HCT116 (cell line): ENCODE results near the gene RTKN2. TPM values are rescaled to one million over a fixed set of nuclear protein-coding genes. Genes with fewer than 3 reads are reported as not detected.

Experiments
- ATAC-seq: fragments of 200-7000 bp; cut with Tn5 transposase; 2 replicates; pipeline ENCODE4 v1.9.1; 2020; ENCODE audit warnings: mild to moderate bottlenecking, moderate library complexity
- BruUV-seq: library from RNA; stranded (reverse); fragments of 400-500 nt; replicated peaks from 2 replicates; lab custom pipeline; 2021; lab: Mats Ljungman, UMichigan
- CTCF ChIA-PET: fragments of 300-600 bp; sonication (Branson Sonifier 250); formaldehyde crosslinking; loops from one replicate; lab custom pipeline; 2021; ENCODE audit warnings: antibody characterized with exemption; lab: Charles Lee
- POLR2A ChIA-PET: fragments of 300-600, 350-600 bp; sonication (Branson Sonifier 250); formaldehyde crosslinking; loops from one replicate; lab custom pipeline; 2021; ENCODE audit warnings: antibody characterized with exemption; lab: Charles Lee
- RAD21 ChIA-PET, 2 experiments: fragments of 300-600 bp; sonication (Branson Sonifier 250); formaldehyde crosslinking; loops; one replicate each; lab custom pipeline; 2023; ENCODE audit warnings: low total read pairs in 2 of 2; ENCODE audit not compliant: uncharacterized antibody in 2 of 2, unreplicated experiment in 2 of 2, low non-redundant PET in 1 of 2; lab: Charles Lee
- DNase-seq: peaks from one replicate; pipeline ENCODE4 v3.0.0-alpha.2; 2010; ENCODE audit warnings: low read depth, low spot score
- H2AFZ ChIP-seq: fragments of 200-600 bp; shearing (Covaris generic), sonication (generic); 2 replicates; pipeline ENCODE4 v1.6.1; 2017; ENCODE audit warnings: low read depth, mixed run types, mixed read lengths, antibody characterized with exemption, low read length; ENCODE audit not compliant: poor library complexity, severe bottlenecking
- H3K27ac ChIP-seq: 2 replicates; pipeline ENCODE4 v1.5.1; 2012; ENCODE audit warnings: low read depth, low read length
- H3K27me3 ChIP-seq: fragments of 200-600 bp; sonication (generic); 2 replicates; pipeline ENCODE4 v1.6.1; 2016; ENCODE audit warnings: mixed run types, low read length, mixed read lengths; ENCODE audit not compliant: insufficient read depth
- H3K36me3 ChIP-seq, 2 experiments: fragments of 200-500 bp in 1 of 2; fragments of 200-600 bp in 1 of 2; sonication (Bioruptor generic) in 1 of 2; sonication (generic) in 1 of 2; 2 replicates each; pipeline versions ENCODE4 v1.5.1 to v1.6.1; 2014 to 2016; ENCODE audit warnings: low read length in 2 of 2, inconsistent platforms in 1 of 2, mixed read lengths in 1 of 2, mixed run types in 1 of 2; ENCODE audit not compliant: insufficient read depth in 2 of 2, control insufficient read depth in 1 of 2
- H3K4me1 ChIP-seq, 2 experiments: fragments of 200-600 bp in 1 of 2; sonication (generic) in 1 of 2; 2 replicates each; pipeline versions ENCODE4 v1.5.1 to v1.6.1; 2012 to 2017; ENCODE audit warnings: low read length in 2 of 2, inconsistent platforms in 1 of 2, mild to moderate bottlenecking in 1 of 2, mixed read lengths in 1 of 2, mixed run types in 1 of 2, moderate library complexity in 1 of 2; ENCODE audit not compliant: insufficient read depth in 2 of 2, control insufficient read depth in 1 of 2
- H3K4me2 ChIP-seq: fragments of 200-600 bp; sonication (generic); 2 replicates; pipeline ENCODE4 v1.6.1; 2017; ENCODE audit warnings: mixed run types, low read length, mixed read lengths
- H3K4me3 ChIP-seq, 2 experiments: fragments of 200-600 bp in 1 of 2; sonication (generic) in 1 of 2; replicated peaks in 1 of 2; 2 replicates each; pipeline ENCODE4 v1.5.1; 2011 to 2016; ENCODE audit warnings: low read length in 2 of 2, control low read depth in 1 of 2, low read depth in 1 of 2, mild to moderate bottlenecking in 1 of 2, mixed read lengths in 1 of 2, mixed run types in 1 of 2
- H3K79me2 ChIP-seq: fragments of 200-600 bp; sonication (generic); 2 replicates; pipeline ENCODE4 v1.6.1; 2017; ENCODE audit warnings: mild to moderate bottlenecking, mixed run types, low read length, moderate library complexity, mixed read lengths; ENCODE audit not compliant: insufficient read depth
- H3K9ac ChIP-seq: fragments of 200-600 bp; sonication (generic); 2 replicates; pipeline ENCODE4 v1.6.1; 2016; ENCODE audit warnings: low read length, mixed read lengths
- H3K9me2 ChIP-seq: fragments of 200-600 bp; sonication (generic), shearing (Covaris generic); 2 replicates; pipeline ENCODE4 v1.6.1; 2017; ENCODE audit warnings: mixed run types, mild to moderate bottlenecking, moderate library complexity; ENCODE audit not compliant: insufficient read depth
- H3K9me3 ChIP-seq, 2 experiments: fragments of 200-500 bp in 1 of 2; fragments of 200-600 bp in 1 of 2; sonication (Bioruptor generic) in 1 of 2; sonication (generic) in 1 of 2; 2 replicates each; pipeline ENCODE4 v1.6.1; 2014 to 2017; ENCODE audit warnings: low read length in 2 of 2, mixed read lengths in 2 of 2, inconsistent platforms in 1 of 2, low read depth in 1 of 2, mild to moderate bottlenecking in 1 of 2, mixed run types in 1 of 2, moderate library complexity in 1 of 2; ENCODE audit not compliant: control insufficient read depth in 1 of 2, insufficient read depth in 1 of 2
- H4K20me1 ChIP-seq: fragments of 200-600 bp; sonication (generic), shearing (Covaris generic); 2 replicates; pipeline ENCODE4 v1.6.1; 2017; ENCODE audit warnings: mixed run types, mild to moderate bottlenecking, moderate library complexity; ENCODE audit not compliant: insufficient read depth
- ATF3 ChIP-seq: IDR thresholded peaks from 2 replicates; pipeline ENCODE4 v1.6.1; 2012
- CEBPB ChIP-seq: IDR thresholded peaks from 2 replicates; pipeline ENCODE4 v1.6.1; 2012; ENCODE audit warnings: low read depth
- EGR1 ChIP-seq: IDR thresholded peaks from 2 replicates; pipeline ENCODE4 v1.6.1; 2012; ENCODE audit warnings: low read depth
- ELF1 ChIP-seq: IDR thresholded peaks from 2 replicates; pipeline ENCODE4 v1.6.1; 2012; ENCODE audit warnings: low read depth, borderline replicate concordance
- EZH2 ChIP-seq: fragments of 200-600 bp; sonication (generic); IDR thresholded peaks from 2 replicates; pipeline ENCODE4 v1.6.1; 2017; ENCODE audit warnings: antibody characterized with exemption, mixed run types
- EZH2phosphoT487 ChIP-seq: fragments of 200-600 bp; IDR thresholded peaks from 2 replicates; pipeline ENCODE4 v1.6.1; 2018; ENCODE audit warnings: antibody characterized with exemption, borderline replicate concordance
- JUND ChIP-seq: IDR thresholded peaks from 2 replicates; pipeline ENCODE4 v1.6.1; 2012
- POLR2A ChIP-seq: IDR thresholded peaks from 2 replicates; pipeline ENCODE4 v1.7.0; 2011; ENCODE audit warnings: borderline replicate concordance; ENCODE audit not compliant: insufficient read depth, insufficient read length; ENCODE audit errors: extremely low read depth
- POLR2AphosphoS5 ChIP-seq: IDR thresholded peaks from 2 replicates; pipeline ENCODE4 v1.6.1; 2011; ENCODE audit warnings: mild to moderate bottlenecking, low read depth, low read length, moderate library complexity
- SIN3A ChIP-seq: IDR thresholded peaks from 2 replicates; pipeline ENCODE4 v1.6.1; 2012; ENCODE audit warnings: low read depth
- SRF ChIP-seq: IDR thresholded peaks from 2 replicates; pipeline ENCODE4 v1.6.1; 2012; ENCODE audit warnings: low read depth
- TCF7L2 ChIP-seq: IDR thresholded peaks from 2 replicates; pipeline ENCODE4 v1.7.0; 2011; ENCODE audit warnings: borderline replicate concordance, inconsistent platforms; ENCODE audit not compliant: insufficient read depth, insufficient read length; ENCODE audit errors: extremely low read depth
- ZNF274 ChIP-seq: fragments of 200-500 bp; sonication (Bioruptor generic); IDR thresholded peaks from 2 replicates; pipeline ENCODE4 v1.6.1; 2014; ENCODE audit warnings: mild to moderate bottlenecking, low read depth, low read length, inconsistent platforms
- intact Hi-C: fragments of 100-400 bp; cut with micrococcal nuclease; formaldehyde crosslinking; loops from 2 replicates; pipeline ENCODE4 v1.10.0; 2022
- total RNA-seq: library from RNA; stranded (reverse); gene quantifications from one replicate; pipeline ENCODE4 v1.2.1, GENCODE V29; 2021; ENCODE audit not compliant: unreplicated experiment
- TF ChIP-seq, protein P1 (sequence below), 3 experiments: fragments of 200-600 bp in 1 of 3; sonication (generic) in 1 of 3; IDR thresholded peaks in 2 of 3; conservative IDR thresholded peaks in 1 of 3; 2 replicates each; pipeline ENCODE4 v1.5.1; 2012 to 2017; ENCODE audit warnings: low read depth in 2 of 3, low read length in 2 of 3, antibody characterized with exemption in 1 of 3, borderline replicate concordance in 1 of 3, control low read depth in 1 of 3, mild to moderate bottlenecking in 1 of 3, mixed read lengths in 1 of 3, mixed run types in 1 of 3, moderate library complexity in 1 of 3; ENCODE audit not compliant: insufficient read depth in 1 of 3

The RTKN2 gene
- total RNA-seq, 1 experiment from 2014 or later, result 7.9 TPM

DNA sequence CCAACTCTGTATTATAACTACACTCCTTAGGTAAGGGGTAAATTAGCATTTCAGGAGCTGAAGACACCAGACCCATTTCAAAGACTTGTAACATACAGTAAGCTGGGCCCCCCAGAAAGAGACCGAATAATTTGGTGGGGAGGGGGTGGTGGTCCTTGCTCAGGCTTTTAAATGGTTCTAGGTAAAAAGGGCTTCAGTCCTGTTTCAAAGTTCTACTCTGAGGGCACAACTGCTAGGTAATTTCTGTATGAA lies 73.0 kb downstream of the RTKN2 start:
- ATAC-seq (no peak), DNase-seq (no peak)
- CTCF ChIA-PET, result no interaction called here
- POLR2A ChIA-PET, result no interaction called here
- H3K27me3 ChIP-seq, result no peaks in the 10 kb centered on the region
- H3K36me3 ChIP-seq, result peaks cover 0 to 2% of the 10 kb centered on the region in 2 experiments; a peak in 1 of 4 replicates
- no peaks in the 10 kb centered on the region for H3K9me3 ChIP-seq
- TF ChIP-seq CEBPB (no peak), POLR2A (no peak), ZNF274 (no peak), TCF7L2 (no peak), EGR1 (no peak), SIN3A (no peak), ELF1 (no peak), EZH2 (no peak), SRF (no peak), EZH2phosphoT487 (no peak), ATF3 (no peak), JUND (no peak), POLR2AphosphoS5 (no peak)
- TF ChIP-seq, protein P1, sequence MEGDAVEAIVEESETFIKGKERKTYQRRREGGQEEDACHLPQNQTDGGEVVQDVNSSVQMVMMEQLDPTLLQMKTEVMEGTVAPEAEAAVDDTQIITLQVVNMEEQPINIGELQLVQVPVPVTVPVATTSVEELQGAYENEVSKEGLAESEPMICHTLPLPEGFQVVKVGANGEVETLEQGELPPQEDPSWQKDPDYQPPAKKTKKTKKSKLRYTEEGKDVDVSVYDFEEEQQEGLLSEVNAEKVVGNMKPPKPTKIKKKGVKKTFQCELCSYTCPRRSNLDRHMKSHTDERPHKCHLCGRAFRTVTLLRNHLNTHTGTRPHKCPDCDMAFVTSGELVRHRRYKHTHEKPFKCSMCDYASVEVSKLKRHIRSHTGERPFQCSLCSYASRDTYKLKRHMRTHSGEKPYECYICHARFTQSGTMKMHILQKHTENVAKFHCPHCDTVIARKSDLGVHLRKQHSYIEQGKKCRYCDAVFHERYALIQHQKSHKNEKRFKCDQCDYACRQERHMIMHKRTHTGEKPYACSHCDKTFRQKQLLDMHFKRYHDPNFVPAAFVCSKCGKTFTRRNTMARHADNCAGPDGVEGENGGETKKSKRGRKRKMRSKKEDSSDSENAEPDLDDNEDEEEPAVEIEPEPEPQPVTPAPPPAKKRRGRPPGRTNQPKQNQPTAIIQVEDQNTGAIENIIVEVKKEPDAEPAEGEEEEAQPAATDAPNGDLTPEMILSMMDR (IDR thresholded peaks at IDR 0.05 in 2 of 3, conservative IDR thresholded peaks at IDR 0.05 in 1 of 3; ENCODE audit: borderline replicate concordance in 1 of 3, insufficient read depth in 1 of 3, low read depth in 2 of 3, low read length in 2 of 3), result no peak
- H3K4me1 ChIP-seq, result no peaks in the 10 kb centered on the region
- intact Hi-C loops, result no loop called here
- RAD21 ChIA-PET, result no interaction called here
- H3K27ac ChIP-seq, result no peak overlapping the region
- no peaks in the 10 kb centered on the region for H4K20me1 ChIP-seq
- no peak overlapping the region for H3K4me3 ChIP-seq
- H3K4me2 ChIP-seq, result no peak overlapping the region
- H2AFZ ChIP-seq, result no peak overlapping the region
- H3K79me2 ChIP-seq, result no peaks in the 10 kb centered on the region
- no TSS peak for BruUV-seq
- no peak overlapping the region for H3K9ac ChIP-seq
- no peaks in the 10 kb centered on the region for H3K9me2 ChIP-seq
